Sigmoid colon (tissue), 4 donors: ENCODE results near the gene SPOPL.
"Not testable (repeated sequence)": the region's sequence is repeated elsewhere in the genome, so short reads cannot be mapped to it uniquely, and the experiment has no call there.

Experiments
- EP300 ChIP-seq, 4 donors: sonication (generic); formaldehyde crosslinking; IDR thresholded peaks; one replicate each; pipeline ENCODE4 v1.6.1; 2017; ENCODE audit warnings: antibody characterized with exemption in 4 of 4
- POLR2A ChIP-seq, 2 donors: fragments of 450-650 bp; IDR thresholded peaks; one replicate each; pipeline ENCODE4 v1.6.1; 2016; ENCODE audit warnings: antibody characterized with exemption in 2 of 2, mild to moderate bottlenecking in 2 of 2, moderate library complexity in 2 of 2
- POLR2AphosphoS5 ChIP-seq, 4 donors: sonication (generic); formaldehyde crosslinking; IDR thresholded peaks; one replicate each; pipeline ENCODE4 v1.6.1; 2017; ENCODE audit warnings: antibody characterized with exemption in 4 of 4
- TF ChIP-seq, protein P1 (sequence below), 4 experiments: fragments of 450-650 bp in 3 of 4; fragments of 200-600 bp in 1 of 4; IDR thresholded peaks; one replicate each; pipeline ENCODE4 v1.5.1; 2016 to 2019; ENCODE audit warnings: antibody characterized with exemption in 4 of 4, mild to moderate bottlenecking in 3 of 4, moderate library complexity in 2 of 4

DNA sequence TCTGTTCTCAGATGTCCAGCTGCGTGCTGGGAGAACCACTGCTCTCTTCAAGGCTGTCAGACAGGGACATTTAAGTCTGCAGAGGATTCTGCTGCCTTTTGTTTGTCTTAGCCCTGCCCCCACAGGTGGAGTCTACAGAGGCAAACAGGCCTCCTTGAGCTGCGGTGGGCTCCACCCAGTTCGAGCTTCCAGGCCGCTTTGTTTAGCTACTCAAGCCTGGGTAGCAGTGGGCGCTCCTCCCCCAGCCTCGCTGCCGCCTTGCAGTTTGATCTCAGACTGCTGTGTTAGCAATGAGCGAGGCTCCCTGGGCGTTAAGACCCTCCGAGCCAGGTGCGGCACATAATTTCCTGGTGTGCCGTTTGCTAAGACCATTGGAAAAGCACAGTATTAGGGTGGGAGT lies 42.6 kb downstream of the SPOPL start:
- TF ChIP-seq, protein P1, sequence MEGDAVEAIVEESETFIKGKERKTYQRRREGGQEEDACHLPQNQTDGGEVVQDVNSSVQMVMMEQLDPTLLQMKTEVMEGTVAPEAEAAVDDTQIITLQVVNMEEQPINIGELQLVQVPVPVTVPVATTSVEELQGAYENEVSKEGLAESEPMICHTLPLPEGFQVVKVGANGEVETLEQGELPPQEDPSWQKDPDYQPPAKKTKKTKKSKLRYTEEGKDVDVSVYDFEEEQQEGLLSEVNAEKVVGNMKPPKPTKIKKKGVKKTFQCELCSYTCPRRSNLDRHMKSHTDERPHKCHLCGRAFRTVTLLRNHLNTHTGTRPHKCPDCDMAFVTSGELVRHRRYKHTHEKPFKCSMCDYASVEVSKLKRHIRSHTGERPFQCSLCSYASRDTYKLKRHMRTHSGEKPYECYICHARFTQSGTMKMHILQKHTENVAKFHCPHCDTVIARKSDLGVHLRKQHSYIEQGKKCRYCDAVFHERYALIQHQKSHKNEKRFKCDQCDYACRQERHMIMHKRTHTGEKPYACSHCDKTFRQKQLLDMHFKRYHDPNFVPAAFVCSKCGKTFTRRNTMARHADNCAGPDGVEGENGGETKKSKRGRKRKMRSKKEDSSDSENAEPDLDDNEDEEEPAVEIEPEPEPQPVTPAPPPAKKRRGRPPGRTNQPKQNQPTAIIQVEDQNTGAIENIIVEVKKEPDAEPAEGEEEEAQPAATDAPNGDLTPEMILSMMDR (IDR thresholded peaks at IDR 0.05) = not testable (repeated sequence)
- not testable (repeated sequence) for TF ChIP-seq EP300, POLR2AphosphoS5, POLR2A (IDR thresholded peaks at IDR 0.05)
